ENCODE results near the gene EXOSC3. TPM values are rescaled to one million over a fixed set of nuclear protein-coding genes. Genes with fewer than 3 reads are reported as not detected.
"Not testable (repeated sequence)": the region's sequence is repeated elsewhere in the genome, so short reads cannot be mapped to it uniquely, and the experiment has no call there.

The EXOSC3 gene
- total and polyA plus RNA-seq, 2 donors (not counting 3 experiments of a cell fraction or from before 2014, with no cell fraction given), result 25.0 to 38.0 TPM

DNA sequence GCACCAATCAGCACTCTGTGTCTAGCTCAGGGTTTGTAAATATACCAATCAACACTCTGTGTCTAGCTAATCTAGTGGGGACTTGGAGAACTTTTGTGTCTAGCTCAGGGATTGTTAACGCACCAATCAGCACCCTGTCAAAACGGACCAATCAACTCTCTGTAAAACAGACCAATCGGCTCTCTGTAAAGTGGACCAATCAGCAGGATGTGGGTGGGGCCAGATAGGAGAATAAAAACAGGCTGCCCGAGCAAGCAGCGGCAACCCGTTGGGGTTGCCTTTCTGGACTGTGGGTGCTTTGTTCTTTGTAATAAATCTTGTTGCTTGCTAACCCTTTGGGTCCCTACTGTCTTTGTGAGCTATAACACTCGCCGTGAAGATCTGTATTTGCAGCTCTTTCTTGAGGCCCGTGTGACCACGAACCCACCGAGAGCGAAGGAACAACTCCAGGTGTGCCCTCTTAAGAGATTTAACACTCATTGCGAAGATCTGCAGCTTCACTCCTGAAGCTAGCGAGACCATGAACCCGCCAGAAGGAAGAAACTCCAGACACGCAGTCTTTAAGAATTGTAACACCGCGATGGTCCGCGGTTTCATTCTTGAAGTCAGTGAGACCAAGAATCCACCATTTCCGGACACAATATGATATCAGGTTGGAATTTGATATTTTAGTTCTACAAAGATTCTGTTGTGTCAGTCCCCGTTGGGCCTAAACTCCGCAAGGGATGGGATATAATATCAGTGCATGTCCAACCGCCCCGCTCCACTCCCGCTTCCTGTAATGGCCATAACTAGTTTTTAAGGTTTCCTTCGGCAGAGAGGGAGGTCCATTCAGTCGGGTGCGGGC, 32.0 kb downstream of the EXOSC3 start:
- H3K9ac ChIP-seq (replicated peaks; ENCODE audit: extremely low read depth, insufficient read depth, low read length), result no peak overlapping the region
- H3K9me3 ChIP-seq (replicated peaks; ENCODE audit: control insufficient read depth, insufficient read depth, low read length), result no peaks in the 10 kb centered on the region
- H3K4me2 ChIP-seq (ENCODE audit: insufficient read depth, low read length), result peak overlapping the region; percentile 33
- H3K27me3 ChIP-seq (ENCODE audit: control insufficient read depth in 2 of 2, insufficient read depth in 2 of 2, low read length in 2 of 2), result peaks cover 0 to 6% of the 10 kb centered on the region in 2 experiments
- DNase-seq (ENCODE audit: low read depth, low spot score), result no peak
- ChIA-PET POLR2A (no interaction called here), CTCF (no interaction called here)
- TF ChIP-seq EZH2 (IDR thresholded peaks at IDR 0.05; ENCODE audit: borderline replicate concordance, low read depth, low read length, severe bottlenecking), result no peak
- TF ChIP-seq MYC (IDR thresholded peaks at IDR 0.05; ENCODE audit: low read depth, low read length), result no peak
- TF ChIP-seq POLR2A (IDR thresholded peaks at IDR 0.05; ENCODE audit: low read depth, low read length), result no peak
- no peak for TF ChIP-seq JUN (IDR thresholded peaks at IDR 0.05; ENCODE audit: borderline replicate concordance, insufficient read depth, insufficient read length, low read depth)
- no peak for TF ChIP-seq FOS (IDR thresholded peaks at IDR 0.05; ENCODE audit: borderline replicate concordance, insufficient read depth, low read length)
- TF ChIP-seq, protein P1, sequence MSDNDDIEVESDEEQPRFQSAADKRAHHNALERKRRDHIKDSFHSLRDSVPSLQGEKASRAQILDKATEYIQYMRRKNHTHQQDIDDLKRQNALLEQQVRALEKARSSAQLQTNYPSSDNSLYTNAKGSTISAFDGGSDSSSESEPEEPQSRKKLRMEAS (IDR thresholded peaks at IDR 0.05; ENCODE audit: insufficient read depth, insufficient read length), result no peak
- TF ChIP-seq GATA2 (IDR thresholded peaks at IDR 0.05; ENCODE audit: insufficient read depth, insufficient read length, low read depth, low read length), result no peak
- TF ChIP-seq, protein P2, sequence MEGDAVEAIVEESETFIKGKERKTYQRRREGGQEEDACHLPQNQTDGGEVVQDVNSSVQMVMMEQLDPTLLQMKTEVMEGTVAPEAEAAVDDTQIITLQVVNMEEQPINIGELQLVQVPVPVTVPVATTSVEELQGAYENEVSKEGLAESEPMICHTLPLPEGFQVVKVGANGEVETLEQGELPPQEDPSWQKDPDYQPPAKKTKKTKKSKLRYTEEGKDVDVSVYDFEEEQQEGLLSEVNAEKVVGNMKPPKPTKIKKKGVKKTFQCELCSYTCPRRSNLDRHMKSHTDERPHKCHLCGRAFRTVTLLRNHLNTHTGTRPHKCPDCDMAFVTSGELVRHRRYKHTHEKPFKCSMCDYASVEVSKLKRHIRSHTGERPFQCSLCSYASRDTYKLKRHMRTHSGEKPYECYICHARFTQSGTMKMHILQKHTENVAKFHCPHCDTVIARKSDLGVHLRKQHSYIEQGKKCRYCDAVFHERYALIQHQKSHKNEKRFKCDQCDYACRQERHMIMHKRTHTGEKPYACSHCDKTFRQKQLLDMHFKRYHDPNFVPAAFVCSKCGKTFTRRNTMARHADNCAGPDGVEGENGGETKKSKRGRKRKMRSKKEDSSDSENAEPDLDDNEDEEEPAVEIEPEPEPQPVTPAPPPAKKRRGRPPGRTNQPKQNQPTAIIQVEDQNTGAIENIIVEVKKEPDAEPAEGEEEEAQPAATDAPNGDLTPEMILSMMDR (IDR thresholded peaks at IDR 0.05; ENCODE audit: extremely low read depth in 1 of 2, insufficient read depth in 1 of 2, low read depth in 1 of 2, low read length in 2 of 2), result no peak
- TF ChIP-seq POLR2AphosphoS5 (IDR thresholded peaks at IDR 0.05; ENCODE audit: insufficient read depth, low read depth, low read length), result no peak
- no peaks in the 10 kb centered on the region for H3K36me3 ChIP-seq (ENCODE audit: control insufficient read depth in 2 of 2, extremely low read depth in 1 of 2, insufficient read depth in 2 of 2, low read length in 2 of 2)
- dilution Hi-C loops (cut with MboI; ENCODE audit: extremely low pct_ligation_motif_present, low sequenced_read_pairs) (no loop called here), intact Hi-C loops (cut with micrococcal nuclease) (loop anchor here (2.0 to 5.0 kb wide), 3 partner anchors 32 to 171 kb away; partner anchors contain the start of genes DCAF10 and EXOSC3)
- no peaks in the 10 kb centered on the region for H3K9me1 ChIP-seq (replicated peaks; ENCODE audit: control insufficient read depth, extremely low read depth, insufficient read depth, low read length)
- no peak overlapping the region for H3K27ac ChIP-seq (ENCODE audit: insufficient read depth, low read depth, low read length)
- H2AFZ ChIP-seq (ENCODE audit: low read depth, low read length), result peak overlapping the region; percentile 86
- H3K4me1 ChIP-seq (ENCODE audit: control insufficient read depth, extremely low read depth, insufficient read depth, low read length), result peaks cover 10% of the 10 kb centered on the region
- peaks cover 7% of the 10 kb centered on the region for H3K79me2 ChIP-seq (ENCODE audit: control insufficient read depth, insufficient read depth, low read length)
- BruUV-seq (replicated peaks), result no TSS peak
- H3K4me3 ChIP-seq (replicated peaks in 1 of 3; ENCODE audit: insufficient read depth in 1 of 3, low read depth in 1 of 3, low read length in 3 of 3), result peak overlapping the region in 1 of 3 experiments; percentile 19
- no peaks in the 10 kb centered on the region for H4K20me1 ChIP-seq (replicated peaks; ENCODE audit: control insufficient read depth, extremely low read depth, insufficient read depth, low read length)
- FAIRE-seq, result no peak

DNA sequence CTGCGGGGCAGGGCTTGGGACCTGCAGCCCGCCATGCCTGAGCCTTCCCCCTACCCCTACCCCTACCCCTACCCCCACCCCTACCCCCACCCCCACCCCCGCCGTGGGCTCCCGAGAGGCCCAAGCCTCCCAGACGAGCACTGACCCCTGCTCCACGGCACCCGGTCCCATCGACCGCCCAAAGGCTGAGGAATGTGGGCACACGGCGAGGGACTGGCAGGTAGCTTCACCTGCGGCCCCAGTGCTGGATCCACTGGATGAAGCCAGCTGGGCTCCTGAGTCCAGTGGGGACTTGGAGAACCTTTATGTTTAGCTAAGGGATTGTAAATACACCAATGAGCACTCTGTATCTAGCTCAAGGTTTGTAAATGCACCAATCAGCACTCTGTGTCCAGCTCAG, 32.8 kb downstream of the EXOSC3 start:
- FAIRE-seq; CTCF ChIA-PET; H4K20me1 ChIP-seq (replicated peaks; ENCODE audit: control insufficient read depth, extremely low read depth, insufficient read depth, low read length); H3K79me2 ChIP-seq (ENCODE audit: control insufficient read depth, insufficient read depth, low read length); H3K9me3 ChIP-seq (replicated peaks; ENCODE audit: control insufficient read depth, insufficient read depth, low read length); H2AFZ ChIP-seq (ENCODE audit: low read depth, low read length); H3K4me1 ChIP-seq (ENCODE audit: control insufficient read depth, extremely low read depth, insufficient read depth, low read length); H3K4me3 ChIP-seq (replicated peaks in 1 of 3; ENCODE audit: insufficient read depth in 1 of 3, low read depth in 1 of 3, low read length in 3 of 3); POLR2A ChIA-PET; H3K9me1 ChIP-seq (replicated peaks; ENCODE audit: control insufficient read depth, extremely low read depth, insufficient read depth, low read length); H3K36me3 ChIP-seq (ENCODE audit: control insufficient read depth in 2 of 2, extremely low read depth in 1 of 2, insufficient read depth in 2 of 2, low read length in 2 of 2); BruUV-seq (replicated peaks); H3K27me3 ChIP-seq (ENCODE audit: control insufficient read depth in 2 of 2, insufficient read depth in 2 of 2, low read length in 2 of 2); DNase-seq (ENCODE audit: low read depth, low spot score); H3K9ac ChIP-seq (replicated peaks; ENCODE audit: extremely low read depth, insufficient read depth, low read length); H3K27ac ChIP-seq (ENCODE audit: insufficient read depth, low read depth, low read length); dilution Hi-C loops (cut with MboI; ENCODE audit: extremely low pct_ligation_motif_present, low sequenced_read_pairs); H3K4me2 ChIP-seq (ENCODE audit: insufficient read depth, low read length): not testable (repeated sequence)
- intact Hi-C loops (cut with micrococcal nuclease), result loop anchor here (2.0 to 5.0 kb wide), 3 partner anchors 33 to 170 kb away; partner anchors contain the start of genes DCAF10 and EXOSC3
